Measurements from ENCODE around the gene PLET1. TPM values are rescaled to one million over a fixed set of nuclear protein-coding genes. Genes with fewer than 3 reads are reported as not detected.

The PLET1 gene
- total RNA-seq, 6 donors from 2014 or later = not detected

DNA sequence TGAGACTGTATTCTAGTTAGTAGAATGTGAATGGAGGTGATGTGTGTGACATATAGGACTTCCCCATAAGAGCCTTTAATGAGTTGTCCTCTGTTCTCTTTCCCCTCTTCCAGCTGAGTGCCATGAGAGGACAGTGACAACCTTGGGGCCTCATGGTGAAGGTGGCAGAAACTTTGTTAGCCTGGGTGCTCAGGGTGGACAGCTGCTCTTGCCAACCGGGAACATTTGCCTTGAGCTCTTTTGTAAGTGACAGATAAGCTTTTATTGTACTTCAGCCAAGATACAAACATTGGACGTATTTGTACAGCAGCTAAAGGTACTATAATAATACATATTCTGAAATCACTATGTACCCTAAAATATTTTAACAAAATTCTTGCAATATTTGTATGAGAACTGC is 33.0 kb upstream of the PLET1 start:
- Histone ChIP-seq H3K27ac (peak overlapping the region in 1 of 4 donors; percentile 65), H3K27me3 (no peaks in the 10 kb centered on the region), H3K9me3 (no peaks in the 10 kb centered on the region), H3K4me3 (no peak overlapping the region), H3K4me1 (peaks cover 4 to 28% (median 14%) of the 10 kb centered on the region in 4 donors), H3K36me3 (no peaks in the 10 kb centered on the region)
- DNase-seq (no peak), ATAC-seq (ENCODE audit: low FRiP score in 2 of 2) (no peak)
- TF ChIP-seq POLR2A (IDR thresholded peaks at IDR 0.05) (no peak), EP300 (IDR thresholded peaks at IDR 0.05) (no peak), POLR2AphosphoS5 (IDR thresholded peaks at IDR 0.05) (no peak)
- TF ChIP-seq, protein P1, sequence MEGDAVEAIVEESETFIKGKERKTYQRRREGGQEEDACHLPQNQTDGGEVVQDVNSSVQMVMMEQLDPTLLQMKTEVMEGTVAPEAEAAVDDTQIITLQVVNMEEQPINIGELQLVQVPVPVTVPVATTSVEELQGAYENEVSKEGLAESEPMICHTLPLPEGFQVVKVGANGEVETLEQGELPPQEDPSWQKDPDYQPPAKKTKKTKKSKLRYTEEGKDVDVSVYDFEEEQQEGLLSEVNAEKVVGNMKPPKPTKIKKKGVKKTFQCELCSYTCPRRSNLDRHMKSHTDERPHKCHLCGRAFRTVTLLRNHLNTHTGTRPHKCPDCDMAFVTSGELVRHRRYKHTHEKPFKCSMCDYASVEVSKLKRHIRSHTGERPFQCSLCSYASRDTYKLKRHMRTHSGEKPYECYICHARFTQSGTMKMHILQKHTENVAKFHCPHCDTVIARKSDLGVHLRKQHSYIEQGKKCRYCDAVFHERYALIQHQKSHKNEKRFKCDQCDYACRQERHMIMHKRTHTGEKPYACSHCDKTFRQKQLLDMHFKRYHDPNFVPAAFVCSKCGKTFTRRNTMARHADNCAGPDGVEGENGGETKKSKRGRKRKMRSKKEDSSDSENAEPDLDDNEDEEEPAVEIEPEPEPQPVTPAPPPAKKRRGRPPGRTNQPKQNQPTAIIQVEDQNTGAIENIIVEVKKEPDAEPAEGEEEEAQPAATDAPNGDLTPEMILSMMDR (IDR thresholded peaks at IDR 0.05) = no peak
- 44 to 54% methylated on average over 2 of the region's 2 CpGs for WGBS, 2 donors

DNA sequence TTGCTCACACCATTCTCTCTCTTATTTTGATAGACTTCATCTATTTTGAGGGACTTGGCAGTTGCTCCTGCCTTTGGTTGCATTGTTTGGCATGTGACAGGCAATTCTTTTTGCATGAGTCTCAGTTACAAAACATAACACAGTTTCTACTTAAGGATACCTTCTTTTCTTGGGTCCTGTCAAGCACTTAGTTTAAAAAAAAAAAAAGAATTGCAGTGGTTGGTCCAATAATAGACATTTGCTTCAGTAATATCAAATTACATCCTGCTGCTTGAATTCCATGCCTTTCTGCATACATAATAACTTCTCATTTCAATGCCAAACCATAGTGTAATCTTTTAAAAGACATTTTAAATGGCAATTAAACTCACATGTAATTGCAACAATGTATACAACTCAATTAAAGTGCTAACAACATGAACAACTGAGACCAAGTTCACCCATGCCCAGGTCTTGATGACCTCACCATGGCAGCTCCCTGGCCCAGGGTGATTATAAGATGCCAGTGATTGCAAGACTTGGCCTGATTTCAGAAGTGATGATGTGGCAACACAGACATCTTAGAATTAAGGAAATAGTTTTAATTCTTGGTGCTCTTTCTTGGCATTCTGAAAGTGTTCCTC is 32.2 kb upstream of the PLET1 start:
- H3K4me3 ChIP-seq = no peak overlapping the region
- DNase-seq = peak in 1 of 2 donors; percentile 77
- H3K27me3 ChIP-seq = no peaks in the 10 kb centered on the region
- no peaks in the 10 kb centered on the region for H3K9me3 ChIP-seq
- peaks cover 4 to 28% (median 14%) of the 10 kb centered on the region in 4 donors for H3K4me1 ChIP-seq
- H3K27ac ChIP-seq = no peak overlapping the region
- peak in 1 of 2 donors; percentile 31 for ATAC-seq (ENCODE audit: low FRiP score in 2 of 2)
- no peaks in the 10 kb centered on the region for H3K36me3 ChIP-seq
- TF ChIP-seq EP300 (IDR thresholded peaks at IDR 0.05) (no peak), POLR2AphosphoS5 (IDR thresholded peaks at IDR 0.05) (no peak), POLR2A (IDR thresholded peaks at IDR 0.05) (no peak)
- TF ChIP-seq, protein P1 (IDR thresholded peaks at IDR 0.05) = no peak

DNA sequence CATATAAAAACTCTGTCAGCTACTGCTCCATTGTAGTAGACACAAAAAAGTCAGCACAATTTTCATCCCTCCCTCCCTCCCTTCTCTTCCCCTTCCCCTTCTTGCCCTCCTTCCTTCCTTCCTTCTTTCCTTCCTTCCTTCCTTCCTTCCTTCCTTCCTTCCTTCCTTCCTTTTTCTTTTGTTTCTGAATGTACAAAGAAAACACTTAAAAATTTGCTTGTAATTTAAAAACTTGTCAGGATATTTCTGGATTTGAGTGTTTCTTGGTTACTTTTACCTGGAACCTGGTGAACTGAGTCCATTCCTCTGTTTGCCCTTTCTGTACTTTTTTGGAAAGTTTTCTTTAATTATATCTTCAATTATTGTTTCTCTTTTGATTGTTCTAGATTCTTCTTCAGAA is 31.5 kb upstream of the PLET1 start:
- Histone ChIP-seq H3K4me3 (no peak overlapping the region), H3K4me1 (peaks cover 4 to 28% (median 14%) of the 10 kb centered on the region in 4 donors), H3K9me3 (no peaks in the 10 kb centered on the region), H3K36me3 (no peaks in the 10 kb centered on the region), H3K27ac (no peak overlapping the region), H3K27me3 (no peaks in the 10 kb centered on the region)
- TF ChIP-seq, protein P1 (IDR thresholded peaks at IDR 0.05) = no peak
- TF ChIP-seq EP300 (IDR thresholded peaks at IDR 0.05) = no peak
- TF ChIP-seq POLR2AphosphoS5 (IDR thresholded peaks at IDR 0.05) = no peak
- TF ChIP-seq POLR2A (IDR thresholded peaks at IDR 0.05) = no peak
- ATAC-seq (ENCODE audit: low FRiP score in 2 of 2) = no peak
- no peak for DNase-seq

DNA sequence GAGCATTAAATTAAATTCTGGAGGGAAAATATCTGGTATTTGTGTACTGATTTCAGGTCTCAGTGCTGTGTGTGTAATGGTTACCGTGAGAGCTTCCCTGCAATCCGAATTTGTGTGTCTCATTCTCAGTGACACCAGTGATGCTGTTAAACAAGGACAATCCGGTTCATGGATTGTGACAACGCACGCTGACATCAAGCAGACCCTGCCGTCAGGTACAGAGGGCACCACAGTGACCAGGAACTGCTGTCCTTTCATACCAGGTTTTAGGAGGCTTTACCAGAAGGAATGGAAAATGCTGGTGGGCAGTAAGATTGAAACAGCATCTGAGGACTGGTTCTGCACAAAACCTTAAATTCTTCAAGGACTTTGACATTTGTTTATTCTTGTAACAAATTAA is 30.5 kb upstream of the PLET1 start:
- Histone ChIP-seq H3K4me1 (peaks cover 4 to 28% (median 14%) of the 10 kb centered on the region in 4 donors), H3K27me3 (no peaks in the 10 kb centered on the region), H3K27ac (no peak overlapping the region), H3K9me3 (no peaks in the 10 kb centered on the region), H3K36me3 (no peaks in the 10 kb centered on the region), H3K4me3 (no peak overlapping the region)
- ATAC-seq (ENCODE audit: low FRiP score in 2 of 2) (no peak), DNase-seq (no peak)
- WGBS, 2 donors = 92 to 96% methylated on average over 6 of the region's 6 CpGs
- no peak for TF ChIP-seq POLR2AphosphoS5 (IDR thresholded peaks at IDR 0.05)
- TF ChIP-seq EP300 (IDR thresholded peaks at IDR 0.05) = no peak
- TF ChIP-seq, protein P1 (IDR thresholded peaks at IDR 0.05) = no peak
- TF ChIP-seq POLR2A (IDR thresholded peaks at IDR 0.05) = no peak

DNA sequence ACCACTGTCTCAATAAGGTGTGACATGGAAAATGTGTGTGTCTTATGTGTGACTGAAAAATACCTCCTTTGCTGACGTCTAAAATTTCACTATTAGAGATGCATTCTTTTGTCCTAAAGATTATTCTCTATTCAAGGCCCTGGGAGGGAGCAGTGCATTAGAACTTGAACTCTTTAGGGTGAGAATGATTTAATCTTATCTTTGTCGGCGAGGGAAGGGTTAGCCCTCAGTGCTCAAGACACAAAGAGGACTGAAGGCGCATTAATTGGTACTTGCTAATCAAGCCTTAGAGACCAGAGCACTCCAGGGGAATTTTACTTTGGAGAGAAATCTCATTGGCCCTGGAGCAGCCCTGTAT is 29.8 kb upstream of the PLET1 start:
- Histone ChIP-seq H3K4me1 (peaks cover 4 to 28% (median 14%) of the 10 kb centered on the region in 4 donors), H3K4me3 (peak overlapping the region; percentile 17 to 57 (median 50)), H3K27ac (peak overlapping the region in 2 of 4 donors; percentile 60 to 78), H3K36me3 (no peaks in the 10 kb centered on the region), H3K9me3 (no peaks in the 10 kb centered on the region), H3K27me3 (no peaks in the 10 kb centered on the region)
- no peak for DNase-seq
- TF ChIP-seq, protein P1 (IDR thresholded peaks at IDR 0.05) = no peak
- TF ChIP-seq EP300 (IDR thresholded peaks at IDR 0.05) = no peak
- TF ChIP-seq POLR2AphosphoS5 (IDR thresholded peaks at IDR 0.05) = no peak
- 15 to 28% methylated on average over 4 of the region's 4 CpGs for WGBS, 2 donors
- no peak for ATAC-seq (ENCODE audit: low FRiP score in 2 of 2)
